Keratinocyte (primary cell): ENCODE measurements around the gene GSTO2. TPM values are rescaled to one million over a fixed set of nuclear protein-coding genes. Genes with fewer than 3 reads are reported as not detected.

ENCODE experiments used
- DNase-seq: peaks from one replicate; pipeline ENCODE4 v3.0.0-alpha.2; 2011; ENCODE audit warnings: low read depth, missing footprints, low spot score
- FAIRE-seq: peaks from 2 replicates; lab custom pipeline; 2011; peaks lifted over from hg19 to GRCh38; lab: Jason Lieb, UNC
- H2AFZ ChIP-seq: 2 replicates; pipeline ENCODE4 v1.6.0; 2012; ENCODE audit warnings: low read length, control low read depth, inconsistent platforms; ENCODE audit not compliant: control insufficient read depth
- H3K27ac ChIP-seq: 2 replicates; pipeline ENCODE4 v1.5.1; 2011; ENCODE audit warnings: low read length; ENCODE audit not compliant: control insufficient read depth, insufficient read depth
- H3K27me3 ChIP-seq: 3 replicates; pipeline ENCODE4 v1.6.0; 2011; ENCODE audit warnings: low read length; ENCODE audit not compliant: control insufficient read depth, insufficient read depth; ENCODE audit errors: extremely low read depth
- H3K36me3 ChIP-seq, 2 experiments: 2 replicates in 1 of 2; 3 replicates in 1 of 2; pipeline ENCODE4 v1.5.1; 2011; ENCODE audit warnings: low read length in 2 of 2, mild to moderate bottlenecking in 1 of 2; ENCODE audit not compliant: control insufficient read depth in 2 of 2, insufficient read depth in 2 of 2; ENCODE audit errors: extremely low read depth in 1 of 2
- H3K4me1 ChIP-seq: 3 replicates; pipeline ENCODE4 v1.5.1; 2011; ENCODE audit warnings: low read length; ENCODE audit not compliant: control insufficient read depth, insufficient read depth; ENCODE audit errors: extremely low read depth
- H3K4me2 ChIP-seq: 3 replicates; pipeline ENCODE4 v1.6.0; 2011; ENCODE audit warnings: low read depth, low read length; ENCODE audit not compliant: control insufficient read depth, insufficient read depth; ENCODE audit errors: extremely low read depth
- H3K4me3 ChIP-seq, 3 experiments: fragments of 200-600 bp in 1 of 3; sonication (generic) in 1 of 3; 2 replicates in 2 of 3; 3 replicates in 1 of 3; pipeline ENCODE4 v1.5.1; 2011 to 2016; ENCODE audit warnings: low read length in 3 of 3, mild to moderate bottlenecking in 3 of 3, control low read depth in 2 of 3, inconsistent platforms in 1 of 3, low read depth in 1 of 3, mixed read lengths in 1 of 3, mixed run types in 1 of 3, moderate library complexity in 1 of 3; ENCODE audit not compliant: control insufficient read depth in 2 of 3, insufficient read depth in 2 of 3; ENCODE audit errors: extremely low read depth in 1 of 3
- H3K79me2 ChIP-seq: 2 replicates; pipeline ENCODE4 v1.6.0; 2012; ENCODE audit warnings: low read length; ENCODE audit not compliant: control insufficient read depth, insufficient read depth
- H3K9ac ChIP-seq: 3 replicates; pipeline ENCODE4 v1.6.0; 2011; ENCODE audit warnings: low read length; ENCODE audit not compliant: control insufficient read depth, insufficient read depth; ENCODE audit errors: extremely low read depth
- H3K9me1 ChIP-seq: 3 replicates; pipeline ENCODE4 v1.6.0; 2011; ENCODE audit warnings: low read length; ENCODE audit not compliant: control insufficient read depth, insufficient read depth; ENCODE audit errors: extremely low read depth
- H3K9me3 ChIP-seq: 2 replicates; pipeline ENCODE4 v1.5.1; 2012; ENCODE audit warnings: low read depth, low read length; ENCODE audit not compliant: control insufficient read depth
- H4K20me1 ChIP-seq: 3 replicates; pipeline ENCODE4 v1.6.0; 2011; ENCODE audit warnings: low read length; ENCODE audit not compliant: control insufficient read depth, insufficient read depth; ENCODE audit errors: extremely low read depth
- EZH2 ChIP-seq: IDR thresholded peaks from one replicate; pipeline ENCODE4 v1.6.1; 2012; ENCODE audit warnings: inconsistent platforms, mild to moderate bottlenecking, low read length, moderate library complexity
- dilution Hi-C: fragments of 300-500 bp; cut with MboI; formaldehyde crosslinking; loops from one replicate; pipeline ENCODE4 v1.7.0; 2020; ENCODE audit warnings: low sequenced_read_pairs; ENCODE audit not compliant: extremely low pct_ligation_motif_present
- polyA plus RNA-seq, 5 experiments: library from polyadenylated mRNA; depleted of rRNA in 3 of 5; stranded (reverse) in 3 of 5; stranded (forward) in 1 of 5; unstranded in 1 of 5; fragments of >200 nt; gene quantifications; 1 replicate in 1 of 5; 2 replicates in 3 of 5; 3 replicates in 1 of 5; pipeline versions ENCODE4 v1.2.1 to v1.2.3, GENCODE V29; 2011 to 2012; ENCODE audit warnings: missing spikeins in 2 of 5, low read depth in 1 of 5, low replicate concordance in 1 of 5
- TF ChIP-seq, protein P1 (sequence below), 3 experiments: IDR thresholded peaks in 1 of 3; conservative IDR thresholded peaks in 1 of 3; optimal IDR thresholded peaks in 1 of 3; 2 replicates in 2 of 3; 3 replicates in 1 of 3; pipeline versions ENCODE3 to v1.5.1; 2011; ENCODE audit warnings: low read length in 3 of 3, mild to moderate bottlenecking in 3 of 3, moderate library complexity in 2 of 3, control low read depth in 1 of 3, inconsistent platforms in 1 of 3; ENCODE audit not compliant: insufficient read depth in 2 of 3; ENCODE audit errors: extremely low read depth in 1 of 3

The GSTO2 gene
- polyA plus RNA-seq, 1 donor (not counting 4 experiments of a cell fraction or from before 2014, with no cell fraction given), result 56.9 TPM

DNA sequence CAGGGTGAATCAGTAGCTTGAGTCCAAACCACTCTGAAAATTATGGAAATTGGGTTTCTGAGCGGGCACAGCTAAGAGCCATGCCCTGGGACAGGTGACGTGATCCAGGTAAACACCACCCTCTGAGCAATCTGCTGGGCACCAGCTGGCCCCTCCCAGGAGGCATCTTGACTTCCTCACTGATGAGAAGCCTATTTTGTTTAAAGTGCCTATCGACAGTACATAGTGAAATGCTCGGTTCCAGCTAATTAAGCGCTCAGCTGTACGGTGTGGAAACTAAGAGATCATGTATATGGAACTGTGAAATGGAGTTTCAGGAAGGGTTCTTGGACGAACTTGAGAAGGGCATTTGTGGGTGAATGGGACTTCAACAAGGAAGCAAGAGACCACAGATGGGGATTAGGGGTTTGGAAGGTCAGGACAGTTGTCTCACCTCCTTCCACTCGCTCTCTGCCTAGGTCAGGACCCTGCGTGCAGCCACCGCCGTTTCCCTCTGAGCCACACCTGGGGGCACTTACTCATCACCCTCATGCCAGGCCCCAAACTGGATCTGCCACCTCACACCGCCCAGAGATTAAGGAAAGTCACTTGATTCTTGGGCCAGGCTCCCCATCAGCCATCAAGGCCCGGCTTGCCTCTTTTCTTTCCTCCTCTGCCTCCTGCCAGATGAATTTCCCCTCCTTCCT lies 66.1 kb downstream of the GSTO2 start:
- no peak for TF ChIP-seq EZH2
- TF ChIP-seq, protein P1, sequence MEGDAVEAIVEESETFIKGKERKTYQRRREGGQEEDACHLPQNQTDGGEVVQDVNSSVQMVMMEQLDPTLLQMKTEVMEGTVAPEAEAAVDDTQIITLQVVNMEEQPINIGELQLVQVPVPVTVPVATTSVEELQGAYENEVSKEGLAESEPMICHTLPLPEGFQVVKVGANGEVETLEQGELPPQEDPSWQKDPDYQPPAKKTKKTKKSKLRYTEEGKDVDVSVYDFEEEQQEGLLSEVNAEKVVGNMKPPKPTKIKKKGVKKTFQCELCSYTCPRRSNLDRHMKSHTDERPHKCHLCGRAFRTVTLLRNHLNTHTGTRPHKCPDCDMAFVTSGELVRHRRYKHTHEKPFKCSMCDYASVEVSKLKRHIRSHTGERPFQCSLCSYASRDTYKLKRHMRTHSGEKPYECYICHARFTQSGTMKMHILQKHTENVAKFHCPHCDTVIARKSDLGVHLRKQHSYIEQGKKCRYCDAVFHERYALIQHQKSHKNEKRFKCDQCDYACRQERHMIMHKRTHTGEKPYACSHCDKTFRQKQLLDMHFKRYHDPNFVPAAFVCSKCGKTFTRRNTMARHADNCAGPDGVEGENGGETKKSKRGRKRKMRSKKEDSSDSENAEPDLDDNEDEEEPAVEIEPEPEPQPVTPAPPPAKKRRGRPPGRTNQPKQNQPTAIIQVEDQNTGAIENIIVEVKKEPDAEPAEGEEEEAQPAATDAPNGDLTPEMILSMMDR (optimal IDR thresholded peaks at IDR 0.05 in 1 of 3, IDR thresholded peaks at IDR 0.05 in 1 of 3, conservative IDR thresholded peaks at IDR 0.05 in 1 of 3; ENCODE audit: extremely low read depth in 1 of 3, insufficient read depth in 2 of 3, low read length in 3 of 3), result no peak
- Histone ChIP-seq H3K9me1 (peaks cover 7% of the 10 kb centered on the region), H3K36me3 (peaks cover 0 to 12% of the 10 kb centered on the region in 2 experiments), H3K9me3 (no peaks in the 10 kb centered on the region), H2AFZ (no peak overlapping the region), H3K4me3 (peak overlapping the region in 2 of 3 experiments; percentile 23 to 90), H4K20me1 (no peaks in the 10 kb centered on the region), H3K27ac (peak overlapping the region; percentile 69), H3K79me2 (peaks cover 71% of the 10 kb centered on the region), H3K9ac (peak overlapping the region; percentile 95), H3K4me1 (peaks cover 59% of the 10 kb centered on the region), H3K27me3 (no peaks in the 10 kb centered on the region), H3K4me2 (peak overlapping the region; percentile 77)
- dilution Hi-C loops, result no loop called here
- FAIRE-seq (peak; percentile 72), DNase-seq (no peak)

GRCh38 chr10:104336821-104337467 lies 68.0 kb downstream of the GSTO2 start:
- H3K4me1 ChIP-seq, result peaks cover 44% of the 10 kb centered on the region
- DNase-seq (no peak), FAIRE-seq (peak; percentile 5)
- peaks cover 0 to 12% of the 10 kb centered on the region in 2 experiments for H3K36me3 ChIP-seq
- H3K27ac ChIP-seq, result peak overlapping the region; percentile 96
- H3K9me1 ChIP-seq, result peaks cover 3% of the 10 kb centered on the region
- H3K9me3 ChIP-seq, result no peaks in the 10 kb centered on the region
- H3K4me2 ChIP-seq, result peak overlapping the region; percentile 77
- H4K20me1 ChIP-seq, result no peaks in the 10 kb centered on the region
- H3K27me3 ChIP-seq, result no peaks in the 10 kb centered on the region
- no peak for TF ChIP-seq EZH2
- TF ChIP-seq, protein P1 (optimal IDR thresholded peaks at IDR 0.05 in 1 of 3, IDR thresholded peaks at IDR 0.05 in 1 of 3, conservative IDR thresholded peaks at IDR 0.05 in 1 of 3; ENCODE audit: extremely low read depth in 1 of 3, insufficient read depth in 2 of 3, low read length in 3 of 3), result no peak
- H3K4me3 ChIP-seq, result peak overlapping the region; percentile 85 to 98 (median 90)
- no peak overlapping the region for H2AFZ ChIP-seq
- peaks cover 61% of the 10 kb centered on the region for H3K79me2 ChIP-seq
- dilution Hi-C loops, result no loop called here
- H3K9ac ChIP-seq, result peak overlapping the region; percentile 95
